Mesenchymal stem cell (in vitro differentiated cells and primary cell): ENCODE measurements around the gene SLC25A52.
"Not testable (repeated sequence)": the region's sequence is repeated elsewhere in the genome, so short reads cannot be mapped to it uniquely, and the experiment has no call there.

ENCODE experiments used
- DNase-seq: peaks from one replicate; pipeline ENCODE4 v3.0.0-alpha.2; 2013
- H2AFZ ChIP-seq: one replicate; pipeline ENCODE4 v1.6.1; 2013; ENCODE audit warnings: low read depth, mild to moderate bottlenecking, control low read depth, inconsistent platforms, low read length, moderate library complexity
- H2AK5ac ChIP-seq: 2 replicates; pipeline ENCODE4 v1.6.1; 2013; ENCODE audit warnings: low read length, moderate library complexity, mild to moderate bottlenecking, inconsistent platforms; ENCODE audit not compliant: severe bottlenecking
- H2BK120ac ChIP-seq: one replicate; pipeline ENCODE4 v1.6.1; 2013; ENCODE audit warnings: low read depth, mild to moderate bottlenecking, inconsistent platforms, low read length, moderate library complexity
- H2BK12ac ChIP-seq, 2 experiments: one replicate each; pipeline ENCODE4 v1.6.1; 2013; ENCODE audit warnings: inconsistent platforms in 2 of 2, low read length in 2 of 2, mild to moderate bottlenecking in 2 of 2, moderate library complexity in 2 of 2, control low read depth in 1 of 2
- H2BK15ac ChIP-seq: one replicate; pipeline ENCODE4 v1.6.1; 2013; ENCODE audit warnings: mild to moderate bottlenecking, low read depth, inconsistent platforms; ENCODE audit not compliant: poor library complexity, severe bottlenecking
- H2BK5ac ChIP-seq: 2 replicates; pipeline ENCODE4 v1.6.1; 2013; ENCODE audit warnings: low read depth, mild to moderate bottlenecking, low read length, control low read depth, inconsistent platforms; ENCODE audit not compliant: poor library complexity, severe bottlenecking
- H3K14ac ChIP-seq, 2 experiments: one replicate each; pipeline ENCODE4 v1.6.1; 2013; ENCODE audit warnings: inconsistent platforms in 2 of 2, low read length in 2 of 2, control low read depth in 1 of 2, mild to moderate bottlenecking in 1 of 2, moderate library complexity in 1 of 2
- H3K18ac ChIP-seq, 2 experiments: one replicate each; pipeline ENCODE4 v1.6.1; 2013; ENCODE audit warnings: inconsistent platforms in 2 of 2, low read length in 2 of 2, control low read depth in 1 of 2, low read depth in 1 of 2, mild to moderate bottlenecking in 1 of 2
- H3K23ac ChIP-seq, 2 experiments: one replicate each; pipeline ENCODE4 v1.6.1; 2013; ENCODE audit warnings: inconsistent platforms in 2 of 2, low read length in 2 of 2, mild to moderate bottlenecking in 2 of 2, moderate library complexity in 2 of 2, control low read depth in 1 of 2
- H3K27ac ChIP-seq: 2 replicates; pipeline ENCODE4 v1.5.1; 2013; ENCODE audit warnings: mild to moderate bottlenecking, moderate library complexity, low read length, control low read depth, inconsistent platforms; ENCODE audit not compliant: poor library complexity, severe bottlenecking
- H3K27me3 ChIP-seq, 2 experiments: 2 replicates each; pipeline versions ENCODE4 v1.6.1 to v1.7.0; 2013; ENCODE audit warnings: low read length in 2 of 2, mild to moderate bottlenecking in 2 of 2, moderate library complexity in 2 of 2, control low read depth in 1 of 2, inconsistent platforms in 1 of 2; ENCODE audit not compliant: control insufficient read depth in 1 of 2, insufficient read depth in 1 of 2
- H3K36me3 ChIP-seq, 2 experiments: 2 replicates each; pipeline versions ENCODE4 v1.6.1 to v1.7.0; 2013; ENCODE audit warnings: low read length in 2 of 2, control low read depth in 1 of 2, inconsistent platforms in 1 of 2, low read depth in 1 of 2, mild to moderate bottlenecking in 1 of 2; ENCODE audit not compliant: insufficient read depth in 2 of 2, control insufficient read depth in 1 of 2
- H3K4ac ChIP-seq, 2 experiments: one replicate each; pipeline ENCODE4 v1.6.1; 2013; ENCODE audit warnings: inconsistent platforms in 2 of 2, low read length in 2 of 2, mild to moderate bottlenecking in 2 of 2, moderate library complexity in 2 of 2, control low read depth in 1 of 2, low read depth in 1 of 2
- H3K4me1 ChIP-seq: 2 replicates; pipeline ENCODE4 v1.6.1; 2013; ENCODE audit warnings: low read depth, low read length, control low read depth; ENCODE audit not compliant: control insufficient read depth, insufficient read depth
- H3K4me2 ChIP-seq: 2 replicates; pipeline ENCODE4 v1.6.1; 2013; ENCODE audit warnings: low read length, mild to moderate bottlenecking, inconsistent platforms; ENCODE audit not compliant: poor library complexity, severe bottlenecking
- H3K4me3 ChIP-seq, 2 experiments: 2 replicates each; pipeline versions ENCODE4 v1.5.1 to v1.7.0; 2013; ENCODE audit warnings: low read length in 2 of 2, mild to moderate bottlenecking in 2 of 2, control low read depth in 1 of 2, low read depth in 1 of 2; ENCODE audit not compliant: insufficient read depth in 1 of 2
- H3K79me1 ChIP-seq: replicated peaks from 2 replicates; pipeline ENCODE4 v1.6.1; 2013; ENCODE audit warnings: mild to moderate bottlenecking, control low read depth, low read length, inconsistent platforms; ENCODE audit not compliant: poor library complexity, severe bottlenecking
- H3K9ac ChIP-seq: 2 replicates; pipeline ENCODE4 v1.7.0; 2013; ENCODE audit warnings: mild to moderate bottlenecking, low read length, moderate library complexity
- H3K9me3 ChIP-seq: 2 replicates; pipeline ENCODE4 v1.7.0; 2013; ENCODE audit warnings: mild to moderate bottlenecking, low read length; ENCODE audit not compliant: control insufficient read depth
- H4K8ac ChIP-seq: one replicate; pipeline ENCODE4 v1.6.1; 2013; ENCODE audit warnings: inconsistent platforms, mild to moderate bottlenecking, low read length, moderate library complexity
- H4K91ac ChIP-seq: one replicate; pipeline ENCODE4 v1.6.1; 2013; ENCODE audit warnings: mild to moderate bottlenecking, low read length, inconsistent platforms
- WGBS: methylation state at CpG from one replicate; pipeline ENCODE4 v1.1.7; 2013; ENCODE audit warnings: mixed read lengths; 5-methylcytosine and 5-hydroxymethylcytosine counted together

The SLC25A52 gene

DNA sequence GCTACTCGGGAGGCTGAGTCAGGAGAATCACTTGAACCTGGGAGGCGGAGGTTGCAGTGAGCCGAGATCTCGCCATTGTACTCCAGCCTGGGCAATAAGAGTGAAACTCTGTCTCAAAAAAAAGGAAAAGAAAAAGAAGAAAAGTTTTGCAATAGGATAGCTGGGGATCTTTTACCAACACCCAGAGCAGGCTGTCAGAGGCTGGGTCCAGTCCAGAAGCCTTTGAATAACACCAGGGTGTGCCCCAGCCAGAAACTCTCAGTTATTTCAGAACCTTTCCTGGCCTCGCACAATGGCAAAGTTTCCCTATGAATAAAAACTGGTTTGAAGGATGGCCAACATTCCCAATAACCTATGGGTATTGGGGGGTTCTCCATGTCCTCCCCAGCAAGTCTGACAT, 17.1 kb downstream of the SLC25A52 start:
- H3K79me1 ChIP-seq, result not testable (repeated sequence)

DNA sequence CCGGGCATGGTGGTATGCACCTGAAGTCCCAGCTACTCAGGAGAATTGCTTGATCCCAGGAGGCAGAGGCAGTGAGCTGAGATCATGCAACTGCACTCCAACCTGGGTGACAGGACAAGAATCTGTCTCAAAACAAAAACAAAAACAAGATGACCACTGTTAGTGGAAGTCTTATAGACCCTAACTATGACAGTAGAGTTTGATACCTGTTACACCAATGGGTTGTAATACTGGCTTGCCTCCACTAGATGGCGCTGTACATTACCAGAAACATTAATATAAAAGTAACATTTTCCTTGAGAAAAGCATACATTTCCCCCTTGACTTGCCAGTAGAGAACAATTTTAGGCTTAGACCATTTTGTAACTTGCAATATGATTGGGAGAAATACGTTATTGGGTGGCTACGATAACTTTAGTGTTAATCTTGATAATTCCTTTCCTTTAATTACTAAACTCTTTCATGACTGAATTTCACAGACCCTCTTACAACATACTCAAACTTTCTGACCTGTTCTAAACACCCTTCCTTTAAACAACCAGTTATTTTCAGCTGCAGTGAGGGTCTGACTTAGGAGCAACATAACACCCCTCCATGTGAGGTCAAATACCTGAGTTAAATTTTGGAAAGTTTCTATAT, 19.5 kb downstream of the SLC25A52 start:
- H2BK120ac ChIP-seq, result no peak overlapping the region
- H2AK5ac ChIP-seq, result no peak overlapping the region
- no peaks in the 10 kb centered on the region for H3K79me1 ChIP-seq
- WGBS, result 89% methylated on average over 3 of the region's 4 CpGs
- H2BK15ac ChIP-seq, result no peak overlapping the region
- no peak overlapping the region for H4K8ac ChIP-seq
- H2BK5ac ChIP-seq, result no peak overlapping the region
- H2BK12ac ChIP-seq, result no peak overlapping the region
- no peak overlapping the region for H3K27ac ChIP-seq
- no peak overlapping the region for H3K23ac ChIP-seq
- no peak overlapping the region for H3K9ac ChIP-seq
- no peak overlapping the region for H4K91ac ChIP-seq
- H3K4ac ChIP-seq, result no peak overlapping the region
- no peaks in the 10 kb centered on the region for H3K4me1 ChIP-seq
- H3K36me3 ChIP-seq, result no peaks in the 10 kb centered on the region
- no peak overlapping the region for H3K4me2 ChIP-seq
- H3K18ac ChIP-seq, result no peak overlapping the region
- no peak overlapping the region for H2AFZ ChIP-seq
- H3K4me3 ChIP-seq, result no peak overlapping the region
- H3K14ac ChIP-seq, result no peak overlapping the region
- peak; percentile 43 for DNase-seq
- H3K9me3 ChIP-seq, result no peaks in the 10 kb centered on the region
- H3K27me3 ChIP-seq, result no peaks in the 10 kb centered on the region

More for the DNA sequence above, 17.1 kb downstream of the SLC25A52 start:
- not testable (repeated sequence) for H2BK15ac ChIP-seq, H2AK5ac ChIP-seq, H3K4ac ChIP-seq, H2BK120ac ChIP-seq, H3K14ac ChIP-seq, H4K91ac ChIP-seq, H2BK12ac ChIP-seq, H3K18ac ChIP-seq, H4K8ac ChIP-seq, H3K27me3 ChIP-seq, H3K4me2 ChIP-seq, H2BK5ac ChIP-seq, H3K23ac ChIP-seq, H3K4me1 ChIP-seq, H3K27ac ChIP-seq, H3K9ac ChIP-seq, DNase-seq, H3K36me3 ChIP-seq, H2AFZ ChIP-seq, H3K4me3 ChIP-seq, H3K9me3 ChIP-seq
- 97% methylated on average over 5 of the region's 5 CpGs for WGBS

DNA sequence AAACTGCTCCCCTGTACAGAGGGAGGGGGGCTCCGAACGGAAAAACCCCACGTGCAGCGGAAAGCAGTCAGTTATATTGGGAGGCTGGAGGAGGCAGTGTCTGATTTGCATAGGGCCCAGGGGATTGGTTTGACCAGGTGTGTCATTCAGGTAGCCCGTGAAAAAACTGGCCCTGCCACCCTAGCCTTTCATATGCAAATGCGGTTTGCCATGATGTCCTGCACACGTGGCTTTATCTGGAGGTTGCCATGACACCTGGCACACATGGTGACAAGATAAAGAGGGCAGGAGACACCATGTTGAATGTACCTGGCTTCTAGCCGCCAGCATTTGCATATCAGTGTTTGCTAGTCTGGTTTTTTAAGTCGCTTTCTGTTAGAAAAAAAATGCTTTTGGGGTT, 20.5 kb downstream of the SLC25A52 start:
- Histone ChIP-seq H2AFZ (no peak overlapping the region), H4K91ac (no peak overlapping the region), H3K23ac (no peak overlapping the region), H2AK5ac (no peak overlapping the region), H3K9ac (no peak overlapping the region), H3K4me2 (no peak overlapping the region), H3K9me3 (no peaks in the 10 kb centered on the region), H3K4me3 (no peak overlapping the region), H3K79me1 (no peaks in the 10 kb centered on the region), H3K27me3 (no peaks in the 10 kb centered on the region), H3K27ac (no peak overlapping the region), H2BK5ac (no peak overlapping the region), H4K8ac (no peak overlapping the region), H2BK120ac (no peak overlapping the region), H2BK15ac (no peak overlapping the region), H3K14ac (no peak overlapping the region), H3K36me3 (no peaks in the 10 kb centered on the region), H3K4ac (no peak overlapping the region), H3K4me1 (no peaks in the 10 kb centered on the region), H2BK12ac (no peak overlapping the region), H3K18ac (no peak overlapping the region)
- 87% methylated on average over 8 of the region's 9 CpGs for WGBS
- no peak for DNase-seq

DNA sequence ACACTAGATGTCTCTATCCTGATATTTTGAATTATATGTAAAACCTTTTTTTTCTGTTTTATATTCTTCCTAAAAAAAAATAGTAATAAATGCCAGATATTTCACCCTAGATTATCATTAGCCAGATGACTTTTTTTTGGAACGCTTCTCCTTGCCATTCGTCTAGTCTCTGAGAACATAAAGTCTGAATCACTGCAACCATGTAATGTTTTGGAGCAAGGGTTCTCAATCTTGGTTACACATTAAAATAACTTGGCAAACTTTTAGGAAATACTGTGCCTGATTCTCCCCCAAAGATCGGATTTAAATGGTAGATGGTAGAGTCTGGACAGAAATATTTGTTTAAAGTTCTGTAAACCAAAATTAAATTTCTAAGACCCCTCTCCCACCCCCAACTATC, 21.0 kb downstream of the SLC25A52 start:
- Histone ChIP-seq H3K9ac (no peak overlapping the region), H3K14ac (no peak overlapping the region), H4K8ac (no peak overlapping the region), H2AK5ac (no peak overlapping the region), H2AFZ (no peak overlapping the region), H4K91ac (no peak overlapping the region), H3K23ac (no peak overlapping the region), H2BK15ac (no peak overlapping the region), H3K4me1 (no peaks in the 10 kb centered on the region), H3K27me3 (no peaks in the 10 kb centered on the region), H2BK5ac (no peak overlapping the region), H3K4ac (no peak overlapping the region), H3K4me2 (no peak overlapping the region), H3K4me3 (no peak overlapping the region), H3K27ac (no peak overlapping the region), H3K36me3 (no peaks in the 10 kb centered on the region), H2BK120ac (no peak overlapping the region), H2BK12ac (no peak overlapping the region), H3K9me3 (no peaks in the 10 kb centered on the region), H3K18ac (no peak overlapping the region), H3K79me1 (no peaks in the 10 kb centered on the region)
- DNase-seq, result no peak
- 89% methylated on average over 2 of the region's 3 CpGs for WGBS
